ENCODE measurements around the gene SLCO4A1. TPM values are rescaled to one million over a fixed set of nuclear protein-coding genes. Genes with fewer than 3 reads are reported as not detected.

Gene SLCO4A1
- total and polyA plus RNA-seq, 2 experiments from 2014 or later, result 0.15 to 1.0 TPM

DNA sequence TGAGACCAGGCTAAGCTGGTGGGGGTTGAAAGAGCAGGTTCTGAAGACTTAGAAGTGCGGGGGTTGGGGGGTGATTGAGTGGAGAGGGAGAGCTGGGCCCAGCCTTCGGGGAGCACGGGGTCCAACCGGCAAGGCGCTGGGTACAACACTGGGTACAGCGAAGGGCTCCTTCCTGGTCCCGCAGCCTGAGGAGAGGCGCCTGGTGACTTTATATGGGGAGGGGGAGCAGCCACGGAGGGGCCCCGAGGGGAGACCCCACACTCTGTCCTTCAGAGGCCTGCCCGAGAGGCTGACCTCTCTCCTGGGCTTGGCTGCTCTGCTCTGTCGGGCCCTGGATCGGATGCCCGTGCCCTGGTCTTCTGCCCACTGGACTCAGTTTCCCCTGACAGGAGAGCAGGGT is 55.9 kb downstream of the SLCO4A1 start:
- Histone ChIP-seq H3K36me3 (no peaks in the 10 kb centered on the region), H3K4me3 (no peak overlapping the region), H3K9me3 (ENCODE audit: low read depth) (no peaks in the 10 kb centered on the region), H3K27me3 (no peaks in the 10 kb centered on the region), H3K4me1 (ENCODE audit: low read depth) (no peaks in the 10 kb centered on the region), H3K27ac (no peak overlapping the region)
- DNase-seq (ENCODE audit: low read depth in 1 of 2, low spot score in 1 of 2), result no peak
- TF ChIP-seq, protein P1, sequence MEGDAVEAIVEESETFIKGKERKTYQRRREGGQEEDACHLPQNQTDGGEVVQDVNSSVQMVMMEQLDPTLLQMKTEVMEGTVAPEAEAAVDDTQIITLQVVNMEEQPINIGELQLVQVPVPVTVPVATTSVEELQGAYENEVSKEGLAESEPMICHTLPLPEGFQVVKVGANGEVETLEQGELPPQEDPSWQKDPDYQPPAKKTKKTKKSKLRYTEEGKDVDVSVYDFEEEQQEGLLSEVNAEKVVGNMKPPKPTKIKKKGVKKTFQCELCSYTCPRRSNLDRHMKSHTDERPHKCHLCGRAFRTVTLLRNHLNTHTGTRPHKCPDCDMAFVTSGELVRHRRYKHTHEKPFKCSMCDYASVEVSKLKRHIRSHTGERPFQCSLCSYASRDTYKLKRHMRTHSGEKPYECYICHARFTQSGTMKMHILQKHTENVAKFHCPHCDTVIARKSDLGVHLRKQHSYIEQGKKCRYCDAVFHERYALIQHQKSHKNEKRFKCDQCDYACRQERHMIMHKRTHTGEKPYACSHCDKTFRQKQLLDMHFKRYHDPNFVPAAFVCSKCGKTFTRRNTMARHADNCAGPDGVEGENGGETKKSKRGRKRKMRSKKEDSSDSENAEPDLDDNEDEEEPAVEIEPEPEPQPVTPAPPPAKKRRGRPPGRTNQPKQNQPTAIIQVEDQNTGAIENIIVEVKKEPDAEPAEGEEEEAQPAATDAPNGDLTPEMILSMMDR (IDR thresholded peaks at IDR 0.05; ENCODE audit: low read depth, low read length), result no peak

DNA sequence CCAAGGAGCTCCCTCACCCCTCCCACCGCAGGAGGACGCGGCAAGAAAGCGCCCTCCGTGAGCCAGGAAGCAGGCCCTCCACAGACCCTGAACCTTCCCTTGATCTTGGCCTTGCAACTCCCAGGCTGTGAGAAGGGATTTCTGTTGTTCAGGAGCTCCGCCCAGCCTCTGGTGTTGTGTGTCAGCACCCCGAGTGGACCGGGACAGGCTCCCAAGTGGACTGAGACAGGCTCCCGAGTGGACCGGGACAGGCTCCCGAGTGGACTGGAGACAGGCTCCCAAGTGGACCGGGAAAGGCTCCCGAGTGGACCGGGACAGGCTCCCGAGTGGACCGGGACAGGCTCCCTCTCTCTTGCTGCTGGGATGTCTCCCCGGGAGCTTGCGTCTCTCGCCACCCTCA is 57.0 kb downstream of the SLCO4A1 start:
- TF ChIP-seq, protein P1 (IDR thresholded peaks at IDR 0.05; ENCODE audit: low read depth, low read length), result no peak
- H3K4me3 ChIP-seq, result no peak overlapping the region
- no peaks in the 10 kb centered on the region for H3K4me1 ChIP-seq (ENCODE audit: low read depth)
- H3K9me3 ChIP-seq (ENCODE audit: low read depth), result no peaks in the 10 kb centered on the region
- no peak for DNase-seq (ENCODE audit: low read depth in 1 of 2, low spot score in 1 of 2)
- H3K27ac ChIP-seq, result no peak overlapping the region
- no peaks in the 10 kb centered on the region for H3K36me3 ChIP-seq
- H3K27me3 ChIP-seq, result no peaks in the 10 kb centered on the region

DNA sequence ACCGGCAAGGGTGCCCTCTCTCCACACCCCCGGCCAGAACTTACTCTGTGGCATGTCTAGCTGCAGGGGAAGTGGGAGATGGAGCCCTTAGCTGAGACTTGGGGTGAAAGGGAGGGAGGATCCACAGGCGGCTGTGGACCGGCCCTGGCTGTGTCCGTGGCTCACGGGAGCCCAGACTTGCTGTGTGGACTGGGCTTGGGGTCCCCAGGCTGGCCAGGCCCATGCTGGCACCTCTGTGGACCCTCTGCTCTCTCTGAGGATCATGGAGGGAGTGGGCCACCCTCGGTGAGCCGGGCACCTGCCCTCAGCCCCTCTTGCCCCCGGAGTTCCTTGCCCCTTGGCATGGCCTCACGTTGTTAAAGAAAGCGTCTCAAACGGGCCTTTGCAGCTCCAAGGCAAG is 57.4 kb downstream of the SLCO4A1 start:
- H3K4me1 ChIP-seq (ENCODE audit: low read depth), result no peaks in the 10 kb centered on the region
- H3K27ac ChIP-seq, result no peak overlapping the region
- DNase-seq (ENCODE audit: low read depth in 1 of 2, low spot score in 1 of 2), result no peak
- H3K9me3 ChIP-seq (ENCODE audit: low read depth), result no peaks in the 10 kb centered on the region
- H3K36me3 ChIP-seq, result no peaks in the 10 kb centered on the region
- no peaks in the 10 kb centered on the region for H3K27me3 ChIP-seq
- H3K4me3 ChIP-seq, result no peak overlapping the region
- TF ChIP-seq, protein P1 (IDR thresholded peaks at IDR 0.05; ENCODE audit: low read depth, low read length), result no peak

DNA sequence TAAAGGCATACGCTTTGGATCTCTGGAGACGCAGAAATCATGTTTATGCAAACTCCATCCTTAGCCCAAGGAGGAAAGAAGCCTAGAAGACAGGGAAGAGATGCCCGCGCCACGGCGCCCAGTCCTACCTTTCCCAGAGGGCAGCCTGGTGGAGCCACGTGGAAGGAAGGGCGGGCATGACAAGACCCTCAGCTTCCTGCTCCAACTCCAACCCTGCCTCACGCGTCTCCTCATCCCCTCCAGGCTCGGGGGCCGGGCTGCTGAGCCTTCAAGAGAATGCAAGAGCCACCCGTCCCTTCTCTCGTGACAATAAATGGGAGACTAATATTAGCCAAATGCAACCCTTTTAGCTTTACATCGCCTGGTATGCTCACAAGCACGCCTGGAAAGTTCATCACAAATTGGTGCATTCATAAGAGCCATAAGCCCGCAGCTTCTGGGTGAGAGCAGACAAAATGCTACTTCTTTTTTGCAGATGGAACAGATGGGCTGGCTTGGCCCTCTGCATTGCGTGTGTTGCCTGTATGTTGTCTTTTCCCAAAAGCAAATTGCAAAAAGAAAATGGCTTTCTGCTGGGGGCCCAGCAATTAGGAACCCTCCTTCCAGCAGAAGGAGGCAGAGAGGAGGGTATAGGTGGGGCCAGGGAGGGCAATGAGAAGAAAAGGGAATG is 58.1 kb downstream of the SLCO4A1 start:
- H3K4me3 ChIP-seq, result no peak overlapping the region
- H3K36me3 ChIP-seq, result no peaks in the 10 kb centered on the region
- H3K9me3 ChIP-seq (ENCODE audit: low read depth), result no peaks in the 10 kb centered on the region
- H3K27ac ChIP-seq, result no peak overlapping the region
- TF ChIP-seq, protein P1 (IDR thresholded peaks at IDR 0.05; ENCODE audit: low read depth, low read length), result no peak
- H3K27me3 ChIP-seq, result peaks cover 3% of the 10 kb centered on the region
- H3K4me1 ChIP-seq (ENCODE audit: low read depth), result no peaks in the 10 kb centered on the region
- DNase-seq (ENCODE audit: low read depth in 1 of 2, low spot score in 1 of 2), result no peak

DNA sequence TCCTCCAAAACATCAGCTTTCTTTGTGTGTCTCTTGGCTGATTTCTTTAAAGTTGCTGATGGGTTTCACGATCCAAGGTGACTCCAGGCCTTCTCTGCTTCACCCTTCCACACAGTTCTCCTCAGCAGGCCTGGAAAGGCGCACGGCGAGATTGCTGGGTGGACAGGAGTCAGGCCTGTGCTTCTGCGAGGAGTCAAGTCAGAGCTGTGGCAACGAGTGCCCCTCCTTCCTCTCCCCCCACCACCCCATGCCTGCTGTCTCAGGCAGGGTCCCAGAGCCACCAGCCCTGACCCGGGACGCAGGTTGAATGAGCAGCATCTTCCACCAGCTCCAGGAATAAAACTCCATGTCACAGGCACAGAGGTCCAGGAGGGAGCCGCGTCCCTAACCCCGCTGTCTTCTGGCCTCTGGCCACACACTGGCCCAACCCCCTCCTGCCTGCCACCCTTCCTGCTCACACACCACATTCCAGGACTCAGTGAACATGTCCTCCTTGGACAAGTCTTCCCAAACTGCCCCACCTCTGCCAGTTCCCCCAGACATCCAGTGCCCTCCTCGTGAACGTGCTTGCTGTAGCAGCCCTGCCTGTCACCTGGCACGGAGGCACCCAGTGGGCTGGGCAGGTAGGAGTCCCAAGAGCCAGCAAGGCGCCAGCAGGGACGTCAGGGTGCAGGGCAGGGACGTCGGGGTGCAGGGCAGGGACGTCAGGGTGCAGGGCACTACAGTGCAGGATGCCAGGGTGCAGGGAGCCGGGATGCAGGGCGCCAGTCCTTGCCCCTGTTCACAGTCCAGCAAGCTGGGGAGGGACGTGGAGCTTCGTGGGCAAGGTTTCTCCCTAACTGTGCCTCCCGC is 59.1 kb downstream of the SLCO4A1 start:
- TF ChIP-seq, protein P1 (IDR thresholded peaks at IDR 0.05; ENCODE audit: low read depth, low read length), result no peak
- Histone ChIP-seq H3K9me3 (ENCODE audit: low read depth) (no peaks in the 10 kb centered on the region), H3K27me3 (peaks cover 13% of the 10 kb centered on the region), H3K36me3 (no peaks in the 10 kb centered on the region), H3K4me3 (no peak overlapping the region), H3K4me1 (ENCODE audit: low read depth) (no peaks in the 10 kb centered on the region), H3K27ac (no peak overlapping the region)
- no peak for DNase-seq (ENCODE audit: low read depth in 1 of 2, low spot score in 1 of 2)

All from cardiac muscle cell (in vitro differentiated cells and primary cell).